OCI-M2 (cell line): ENCODE results near the gene RDX.

Experiments
- DNase-seq: peaks from one replicate; lab custom pipeline; 2025; ENCODE audit not compliant: unreplicated experiment; lab: John Stamatoyannopoulos, UW

The RDX gene

DNA sequence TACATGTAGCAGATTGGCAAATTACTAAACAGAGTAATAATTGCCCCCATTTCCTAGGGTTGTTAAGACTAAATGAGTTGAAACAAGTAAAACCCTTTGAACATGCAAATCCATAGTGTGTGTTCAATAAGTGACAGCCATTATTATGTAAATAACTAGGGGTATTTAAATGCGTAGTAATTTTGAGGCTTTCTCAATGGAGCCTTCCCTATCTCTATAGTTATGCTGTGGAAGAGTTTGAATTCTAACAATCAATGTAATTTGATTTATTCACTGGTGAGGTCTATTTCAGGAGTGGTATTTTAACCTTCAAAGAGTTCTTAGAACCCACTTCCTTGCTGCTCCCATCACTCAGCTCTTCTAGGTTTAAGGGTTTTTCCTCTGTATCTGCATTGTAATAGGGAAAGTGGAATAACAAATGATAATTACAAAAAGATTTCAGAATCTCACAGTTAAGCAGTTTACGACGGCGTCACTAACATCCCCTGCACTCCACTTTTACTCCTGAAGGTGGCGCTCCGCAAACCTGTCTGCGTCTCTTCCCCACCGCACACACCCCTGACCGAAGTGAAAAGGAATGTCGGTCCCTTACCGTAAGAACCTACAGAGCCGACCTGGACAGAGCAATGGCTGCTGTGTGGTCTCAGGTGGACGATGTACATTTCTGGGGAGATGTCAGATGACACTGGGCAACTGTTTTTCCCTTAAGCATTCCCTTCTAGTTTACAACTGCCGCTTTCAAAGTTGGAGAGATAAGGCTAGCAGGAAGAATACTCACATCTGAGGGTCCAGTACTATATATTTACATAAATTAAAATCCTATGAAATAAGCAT lies 122.4 kb downstream of the RDX start:
- no peak for DNase-seq

DNA sequence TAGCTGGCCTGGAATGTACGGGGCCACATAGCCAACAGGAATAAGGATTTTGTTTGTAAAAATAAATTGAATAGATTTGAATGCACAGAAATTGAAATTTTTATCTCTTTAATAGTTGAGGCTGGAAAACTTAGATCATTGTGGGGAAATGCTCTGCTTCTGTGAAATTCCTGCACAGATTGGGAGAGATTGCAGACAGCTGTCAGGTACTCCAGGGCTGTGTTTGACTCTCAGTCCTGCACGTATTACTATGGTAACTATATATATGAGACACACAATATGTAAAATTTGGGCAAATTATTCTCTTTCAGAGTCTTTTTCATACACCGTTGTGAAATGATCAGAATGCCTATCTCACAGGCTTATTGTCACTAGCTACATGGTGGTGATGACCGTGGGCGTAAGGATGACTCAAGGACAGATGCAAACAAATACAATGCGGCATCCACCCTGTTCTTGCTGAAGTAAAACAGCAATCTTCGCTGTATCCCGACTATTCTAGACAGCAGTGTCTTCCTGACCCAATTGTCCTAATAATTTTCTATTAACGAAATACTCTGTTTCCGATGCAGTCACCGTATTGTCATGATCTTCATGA lies 123.8 kb downstream of the RDX start:
- DNase-seq: no peak

DNA sequence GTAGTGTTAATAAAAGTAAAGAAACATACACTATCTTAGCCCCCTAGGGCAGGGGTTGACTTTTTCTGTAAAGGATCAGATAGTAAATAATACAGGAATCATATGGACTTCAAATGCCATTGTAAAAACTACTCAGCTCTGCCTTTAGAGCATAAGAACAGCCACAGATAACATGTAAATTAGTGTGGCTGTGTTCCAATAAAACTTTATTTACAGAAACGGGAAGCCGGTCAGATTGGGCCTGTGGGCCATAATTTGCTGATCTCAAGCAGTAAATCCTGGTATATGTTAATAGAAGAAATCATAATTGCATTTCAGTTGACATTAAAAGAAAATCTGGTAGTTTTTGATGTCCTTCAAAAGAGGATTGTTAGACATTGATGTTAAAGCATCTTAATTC lies 126.7 kb downstream of the RDX start:
- DNase-seq: no peak

DNA sequence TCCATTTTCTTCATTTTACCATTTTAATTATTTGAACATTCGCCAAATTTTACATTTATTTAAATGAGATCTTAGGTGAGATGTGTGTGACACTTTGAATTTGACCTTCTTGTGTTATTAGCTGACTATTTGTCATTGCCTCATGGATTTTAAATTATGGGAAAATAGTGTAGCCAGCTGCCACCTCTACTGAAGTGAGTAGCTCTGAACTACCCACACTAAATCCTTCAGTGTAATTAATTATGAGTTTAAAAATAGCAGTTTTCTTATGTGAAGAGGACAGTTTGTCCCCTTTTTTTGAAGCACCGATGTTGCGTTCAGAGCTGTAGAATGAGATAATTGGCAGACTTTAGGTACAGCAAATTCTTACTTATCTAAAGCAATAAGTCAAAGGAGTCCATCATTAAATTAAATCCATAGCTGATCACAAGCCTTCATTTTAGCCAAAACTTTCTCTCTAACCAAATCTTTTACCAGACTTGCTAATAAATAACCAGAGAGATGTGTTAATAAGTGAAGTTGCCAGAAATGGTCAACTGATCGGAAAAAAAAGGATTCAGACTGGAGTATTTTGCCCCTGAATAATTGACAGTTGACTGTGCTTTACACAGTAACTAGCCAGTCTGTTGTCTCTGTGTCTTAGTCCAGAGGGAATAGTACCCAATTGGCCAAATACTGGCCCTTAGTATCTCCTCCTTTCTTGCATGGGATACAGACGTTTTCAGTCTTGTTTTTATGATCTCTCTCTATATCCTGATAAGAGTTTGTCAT lies 128.2 kb downstream of the RDX start:
- DNase-seq: no peak

DNA sequence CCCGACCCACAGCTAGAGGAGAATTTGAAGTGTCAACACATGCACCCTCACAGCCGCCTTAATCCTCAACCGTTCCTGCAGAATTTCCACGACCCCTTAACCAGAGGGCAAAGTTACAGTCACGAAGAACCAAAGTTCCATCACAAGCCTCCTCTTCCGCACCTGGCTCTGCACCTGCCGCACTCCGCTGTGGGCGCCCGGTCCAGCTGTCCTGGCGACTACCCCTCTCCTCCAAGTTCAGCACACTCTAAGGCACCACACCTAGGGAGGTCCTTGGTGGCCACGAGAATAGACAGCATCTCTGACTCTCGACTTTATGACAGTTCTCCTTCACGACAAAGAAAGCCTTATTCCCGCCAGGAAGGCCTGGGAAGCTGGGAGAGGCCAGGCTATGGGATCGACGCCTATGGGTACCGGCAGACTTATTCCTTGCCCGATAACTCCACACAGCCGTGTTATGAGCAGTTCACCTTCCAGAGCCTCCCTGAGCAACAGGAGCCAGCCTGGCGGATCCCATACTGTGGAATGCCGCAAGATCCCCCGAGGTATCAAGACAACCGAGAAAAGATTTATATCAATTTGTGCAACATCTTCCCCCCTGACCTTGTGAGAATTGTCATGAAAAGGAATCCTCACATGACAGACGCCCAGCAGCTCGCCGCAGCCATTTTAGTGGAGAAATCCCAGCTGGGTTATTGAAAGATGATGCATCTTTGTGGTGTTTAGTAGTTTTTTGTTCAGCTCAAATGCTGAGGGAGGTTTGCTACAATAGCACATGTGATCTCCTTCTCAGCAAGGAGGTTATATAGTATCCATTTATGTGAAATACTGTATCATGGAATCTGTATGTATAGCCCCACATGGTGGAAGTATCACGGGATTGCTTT lies 131.1 kb downstream of the RDX start:
- DNase-seq: no peak

DNA sequence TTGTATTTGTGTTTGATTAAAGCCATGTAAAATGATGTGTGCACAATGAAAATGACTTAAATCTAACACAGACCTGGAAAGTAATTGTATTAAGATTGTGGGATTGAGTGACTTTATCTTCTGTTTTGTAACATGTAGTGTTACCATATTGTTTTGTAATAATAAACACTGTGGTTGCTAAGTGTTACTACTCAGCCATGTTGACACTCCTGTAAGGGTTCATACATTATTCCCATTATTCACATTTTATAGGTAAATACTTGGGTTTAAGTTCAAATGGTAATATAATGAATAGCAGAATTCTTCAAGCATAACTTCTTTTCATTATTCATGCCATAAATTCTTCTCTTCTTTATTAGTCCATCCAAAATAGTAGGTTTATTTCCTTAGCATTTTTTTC lies 134.2 kb downstream of the RDX start:
- DNase-seq: no peak

DNA sequence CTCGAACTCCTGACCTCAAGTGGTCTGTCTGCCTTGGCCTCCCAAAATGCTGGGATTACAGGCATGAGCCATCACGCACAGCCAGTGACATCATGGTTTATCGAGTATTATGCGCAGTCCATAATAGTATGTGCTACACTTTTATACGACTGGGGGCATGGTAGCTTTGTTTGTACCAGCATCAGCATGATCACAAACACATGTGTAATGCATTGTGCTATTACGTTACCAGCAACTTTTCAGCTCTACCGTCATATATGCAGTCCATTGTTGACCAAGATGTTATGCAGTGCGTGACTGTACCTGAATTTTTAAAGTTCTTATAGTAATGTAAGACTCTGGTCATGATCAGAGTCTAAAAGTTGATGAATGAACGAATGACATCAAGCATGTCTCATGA lies 135.4 kb downstream of the RDX start:
- DNase-seq: no peak

DNA sequence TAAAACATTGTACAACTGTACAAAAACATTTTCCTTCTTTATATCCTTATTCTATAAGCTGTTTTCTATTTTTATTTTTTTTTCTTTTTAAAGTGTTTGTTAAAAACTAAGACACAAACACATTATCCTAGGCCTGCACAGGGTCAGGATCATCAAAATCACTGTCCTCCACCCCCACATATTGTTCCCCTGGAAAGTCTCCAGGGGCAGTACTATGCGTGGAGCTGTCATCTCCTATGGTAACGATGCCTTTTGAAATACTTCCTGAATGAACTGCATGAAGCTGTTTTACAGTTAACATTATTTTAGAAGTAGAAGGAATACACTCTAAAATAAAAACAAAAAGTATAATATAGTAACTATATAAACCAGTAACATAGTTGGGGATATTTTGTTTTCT lies 136.0 kb downstream of the RDX start:
- no peak for DNase-seq

DNA sequence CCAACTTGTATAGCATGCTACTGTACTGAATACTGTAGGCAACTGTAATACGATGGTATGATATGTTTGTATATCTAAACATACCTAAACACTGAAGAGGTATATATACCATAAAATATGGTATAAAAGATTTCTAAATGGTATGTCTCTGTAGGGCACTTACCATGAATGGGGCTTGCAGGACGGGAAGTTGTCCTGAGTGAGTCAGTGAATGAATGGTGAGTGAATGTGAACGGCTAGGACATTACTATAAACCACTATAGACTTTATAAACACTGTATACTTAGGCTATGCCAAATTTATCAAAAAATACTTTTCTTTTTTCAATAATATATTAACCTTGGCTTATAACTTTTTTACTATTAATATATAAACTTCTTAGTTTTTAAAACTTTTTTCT lies 136.4 kb downstream of the RDX start:
- DNase-seq: no peak

DNA sequence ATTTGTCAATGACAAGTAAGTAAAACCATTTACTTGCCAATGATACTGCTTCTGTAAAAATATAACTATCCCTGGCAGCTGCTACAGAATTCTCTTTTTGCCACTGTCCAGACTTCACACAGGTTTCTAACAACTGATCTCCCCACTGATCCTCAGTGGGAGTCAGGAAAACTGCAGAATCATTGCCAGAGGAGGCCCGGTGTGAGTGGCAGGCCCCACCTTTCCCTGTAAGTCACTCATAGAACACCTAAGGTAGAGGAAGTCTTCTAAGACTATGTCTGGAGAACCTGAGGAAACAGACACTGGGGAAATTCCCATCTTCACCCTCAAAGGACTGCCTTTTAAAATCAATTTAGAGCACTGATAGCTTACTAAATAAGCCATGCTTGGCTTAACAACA lies 136.9 kb downstream of the RDX start:
- no peak for DNase-seq

DNA sequence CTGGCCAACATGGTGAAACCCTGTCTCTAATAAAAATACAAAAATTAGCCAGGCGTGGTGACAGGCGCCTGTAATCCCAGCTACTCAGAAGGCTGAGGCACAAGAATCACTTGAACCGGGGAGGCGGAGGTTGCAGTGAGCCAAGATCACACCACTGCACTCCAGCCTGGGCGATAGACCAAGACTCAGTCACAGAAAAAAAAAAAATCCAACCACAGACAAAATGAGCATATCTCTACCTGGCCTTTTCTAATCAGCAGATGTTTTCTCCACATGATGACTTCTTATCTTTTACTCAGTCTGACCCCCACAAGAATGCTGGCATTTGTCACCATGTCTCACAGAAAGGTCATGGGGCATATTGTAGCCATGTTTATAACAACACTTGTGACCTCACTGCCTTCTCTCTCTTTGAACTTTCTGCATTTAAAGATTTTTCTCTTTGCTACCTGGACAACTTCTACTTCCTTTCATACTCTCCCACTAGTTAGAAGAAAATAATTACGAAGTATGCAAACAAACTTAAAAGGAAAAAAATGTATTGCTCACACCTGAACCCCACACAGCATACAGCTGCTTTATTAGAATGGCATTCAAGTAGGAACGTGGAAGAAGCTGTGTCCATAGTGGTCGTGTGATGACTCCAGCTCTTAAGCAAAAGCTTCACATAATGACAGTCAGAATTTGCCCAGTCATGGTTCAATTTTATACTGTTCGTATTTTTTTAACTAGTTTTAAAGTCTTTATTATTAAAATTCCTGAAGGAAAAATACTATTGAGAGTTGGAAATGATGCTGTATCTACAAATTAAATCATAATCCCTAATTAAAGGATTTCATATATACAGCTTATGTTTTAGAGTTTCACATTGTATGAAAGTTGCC lies 137.9 kb downstream of the RDX start:
- DNase-seq: no peak

DNA sequence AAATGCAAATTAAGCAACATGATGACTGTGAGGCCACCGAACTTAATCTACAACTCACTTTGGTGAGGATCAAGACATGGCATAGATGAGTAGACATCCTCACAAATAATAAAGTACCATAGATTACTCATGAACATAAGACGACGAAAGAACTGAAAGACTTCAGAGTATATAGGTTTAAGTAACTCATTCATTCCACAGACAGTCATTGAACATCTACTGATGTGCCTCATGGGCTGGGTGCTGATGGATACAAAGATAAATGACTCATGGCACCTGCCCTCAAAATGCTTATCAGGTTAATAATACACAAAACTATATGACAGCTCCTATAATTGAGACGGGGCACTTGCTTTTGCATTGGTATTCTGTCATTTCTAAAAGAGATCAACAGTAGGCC lies 139.9 kb downstream of the RDX start:
- no peak for DNase-seq

DNA sequence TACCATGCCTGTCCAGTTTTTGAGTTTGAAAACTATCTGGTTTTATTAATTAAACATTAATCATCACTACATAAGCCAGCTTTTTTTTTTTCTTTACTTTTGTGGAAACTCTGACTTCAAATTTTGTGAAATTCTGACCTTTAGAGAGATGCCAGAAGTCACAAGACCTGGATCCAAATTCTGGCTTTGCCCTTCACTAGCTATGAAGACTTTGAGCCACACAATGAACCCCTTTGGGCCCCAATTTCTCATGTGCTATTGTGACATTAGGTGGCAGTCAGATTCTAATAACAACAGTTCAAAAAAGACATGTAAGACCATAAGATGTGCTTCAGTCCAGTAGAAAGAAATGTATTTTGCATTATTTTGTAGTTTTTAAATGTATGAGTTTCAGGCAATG lies 142.9 kb downstream of the RDX start:
- no peak for DNase-seq

DNA sequence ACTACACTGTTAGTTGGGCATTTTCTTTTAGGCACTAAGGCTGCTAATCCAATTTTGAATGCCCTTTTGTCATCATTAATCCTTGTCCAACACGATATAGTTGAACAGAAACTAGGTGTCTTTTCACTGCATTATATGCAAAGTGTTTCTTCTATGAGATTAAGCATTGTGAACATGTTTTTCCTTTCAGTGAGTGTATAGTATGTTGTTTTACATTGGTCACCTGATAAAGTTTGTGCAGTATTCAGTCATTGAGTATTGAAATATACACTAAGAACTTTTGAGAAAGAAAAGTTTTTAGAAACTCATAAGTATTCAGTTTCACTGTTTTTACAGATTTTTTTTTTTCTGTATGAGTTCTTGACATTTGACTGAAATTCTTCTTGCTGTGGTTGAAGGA lies 144.2 kb downstream of the RDX start:
- no peak for DNase-seq

DNA sequence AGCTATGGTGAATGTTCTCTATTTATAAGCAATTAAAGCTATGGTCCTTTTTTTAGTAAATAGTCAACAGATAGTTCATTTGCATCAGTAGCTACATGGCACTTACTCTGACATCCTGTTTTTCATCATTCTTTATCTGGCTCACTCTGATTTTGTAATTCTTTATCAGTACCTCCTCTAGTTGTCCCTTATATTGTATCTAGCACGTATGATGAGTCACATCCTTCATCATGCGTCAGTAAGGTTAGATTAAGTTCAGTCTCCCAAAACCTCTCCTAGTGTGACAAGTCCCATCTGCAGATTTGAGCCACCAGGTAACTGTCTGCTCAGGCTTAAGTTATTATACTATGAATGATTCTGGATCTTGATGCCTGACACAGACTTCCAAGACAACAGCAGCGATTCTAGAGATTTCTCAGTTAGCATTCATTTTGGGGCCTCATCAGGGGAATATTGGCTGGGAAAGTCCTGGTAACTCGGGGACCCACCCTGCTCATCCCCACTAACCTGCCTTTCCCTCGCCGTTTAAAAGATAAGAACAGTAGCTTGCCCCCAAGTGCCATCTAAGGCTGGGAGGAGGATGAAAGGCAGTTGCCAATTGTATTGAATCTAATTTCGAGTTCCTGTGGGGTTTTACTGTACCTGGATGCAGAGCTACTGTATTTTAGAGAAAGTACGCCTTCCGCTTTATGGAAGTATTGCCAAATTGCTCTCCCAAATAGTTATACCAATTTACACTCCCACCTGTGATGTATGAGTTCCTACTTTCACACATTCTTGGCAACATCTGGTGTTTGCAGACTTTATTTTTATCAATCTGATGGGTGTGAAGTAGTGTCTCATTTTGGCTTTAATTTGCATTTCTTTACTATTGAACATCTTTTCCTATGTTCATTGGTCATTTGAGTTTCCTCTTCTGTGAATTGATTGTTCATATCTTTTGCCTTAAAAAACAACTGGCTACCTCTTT lies 147.4 kb downstream of the RDX start:
- no peak for DNase-seq

DNA sequence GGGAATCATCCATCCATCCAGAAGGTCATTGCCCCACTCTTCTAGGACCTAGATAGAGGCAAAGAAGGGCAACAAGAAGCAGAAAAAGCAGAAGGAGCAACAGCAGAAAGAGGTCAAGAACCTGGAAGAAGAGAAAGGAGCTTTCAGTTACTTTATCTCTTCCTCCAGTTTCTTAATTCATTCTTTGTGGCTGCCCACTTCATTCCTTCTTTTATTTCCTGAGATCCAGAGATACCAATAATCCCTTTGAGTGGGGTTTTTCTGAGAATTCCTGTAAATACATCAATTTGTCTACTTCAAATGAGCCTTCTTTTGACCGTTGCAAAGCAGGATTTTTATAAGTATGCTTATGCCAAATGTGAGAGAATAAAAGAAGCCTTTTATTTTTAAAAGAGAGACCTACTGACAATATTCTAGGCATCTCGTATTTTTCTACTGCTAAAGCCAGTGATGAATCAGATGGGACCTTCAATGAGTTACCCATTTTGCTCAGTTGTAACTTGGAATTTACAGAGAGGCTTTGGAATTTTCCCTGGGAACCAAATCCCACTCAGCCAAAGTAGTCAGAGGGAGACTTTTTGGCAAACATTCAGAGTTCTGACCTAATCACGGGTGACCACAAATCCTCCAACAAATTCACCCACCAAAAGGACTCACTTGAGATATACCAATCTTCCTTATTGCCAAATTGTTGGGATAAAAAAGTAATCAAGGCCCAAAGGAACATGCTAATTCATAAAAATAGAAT lies 148.3 kb downstream of the RDX start:
- DNase-seq: no peak

DNA sequence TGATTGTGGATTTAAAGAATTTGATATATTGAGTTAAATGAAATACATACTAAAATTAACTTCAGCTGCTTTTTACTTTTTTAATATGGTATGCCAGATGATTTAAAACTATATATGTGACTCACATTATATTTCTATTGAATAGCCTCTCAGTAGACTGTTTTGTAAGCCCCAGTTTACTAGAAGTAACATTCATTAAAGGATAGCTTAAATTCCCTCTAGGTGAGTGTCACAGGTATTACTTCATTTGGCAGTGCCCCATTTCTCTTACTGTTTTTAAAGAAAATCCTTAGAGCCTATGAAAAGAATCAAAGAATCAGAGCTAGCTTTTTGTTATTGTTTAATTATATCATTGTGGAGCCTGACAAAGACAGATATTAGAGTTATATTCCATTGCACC lies 154.6 kb downstream of the RDX start:
- DNase-seq: no peak

DNA sequence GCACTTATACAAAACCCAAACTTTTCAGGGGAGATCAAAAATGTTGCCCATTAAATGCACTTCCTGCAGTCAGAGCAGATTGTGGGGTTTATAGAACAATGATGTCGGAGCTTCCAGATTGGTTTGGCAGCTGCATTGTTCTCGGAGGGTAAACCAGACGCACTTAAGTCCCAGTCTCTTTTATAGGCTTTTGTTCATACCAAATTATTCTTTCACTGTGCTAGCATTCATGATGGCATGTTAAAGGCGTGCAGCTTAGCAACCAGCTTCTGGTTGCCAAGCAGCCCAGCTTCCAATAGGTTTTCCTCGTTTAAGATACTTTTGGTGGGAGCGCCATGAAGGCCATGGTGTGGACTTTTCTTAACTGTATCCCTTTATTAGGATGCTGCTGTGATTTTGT lies 162.3 kb downstream of the RDX start:
- DNase-seq: no peak
